Spinal cord (tissue), 10 donors: ENCODE measurements around the gene SIAH2. TPM values are rescaled to one million over a fixed set of nuclear protein-coding genes. Genes with fewer than 3 reads are reported as not detected.

Source experiments
- DNase-seq, 6 donors: peaks; one replicate each; pipeline versions ENCODE4 v3.0.0 to v3.0.0-alpha.2; 2013 to 2015; ENCODE audit warnings: low spot score in 6 of 6, low read depth in 4 of 6
- H3K27ac ChIP-seq: one replicate; pipeline ENCODE4 v1.5.1; 2013; ENCODE audit warnings: low read depth, low read length, control low read depth
- H3K27me3 ChIP-seq: one replicate; pipeline ENCODE4 v1.6.1; 2013; ENCODE audit warnings: low read length; ENCODE audit not compliant: control insufficient read depth, insufficient read depth
- H3K36me3 ChIP-seq: one replicate; pipeline ENCODE4 v1.6.1; 2013; ENCODE audit warnings: low read length; ENCODE audit not compliant: control insufficient read depth, insufficient read depth
- H3K4me1 ChIP-seq: one replicate; pipeline ENCODE4 v1.6.1; 2013; ENCODE audit warnings: low read length; ENCODE audit not compliant: control insufficient read depth, insufficient read depth
- H3K4me3 ChIP-seq: one replicate; pipeline ENCODE4 v1.5.1; 2013; ENCODE audit warnings: low read depth, low read length, control low read depth
- H3K9me3 ChIP-seq: one replicate; pipeline ENCODE4 v1.6.1; 2013; ENCODE audit warnings: low read length; ENCODE audit not compliant: control insufficient read depth, insufficient read depth
- WGBS: methylation state at CpG from one replicate; pipeline ENCODE4 v1.1.5; 2013; ENCODE audit warnings: missing lambda C conversion rate; ENCODE audit not compliant: insufficient coverage; 5-methylcytosine and 5-hydroxymethylcytosine counted together
- polyA plus RNA-seq, 2 donors: library from polyadenylated mRNA; unstranded; fragments of 120-200 nt; gene quantifications; one replicate each; pipeline ENCODE4 v1.2.1, GENCODE V29; 2013; ENCODE audit not compliant: insufficient read length in 2 of 2
- total RNA-seq, 2 donors: library from RNA; depleted of rRNA in 1 of 2; stranded (reverse); fragments of 120-200 nt in 1 of 2; fragments of >200 nt in 1 of 2; gene quantifications; one replicate each; pipeline versions ENCODE4 v1.2.3 to v1.2.4, GENCODE V29; 2013 to 2014
- donor health status: healthy.

SIAH2 gene
- total and polyA plus RNA-seq, 4 donors = 22.6 to 27.2 (median 24.7) TPM

DNA sequence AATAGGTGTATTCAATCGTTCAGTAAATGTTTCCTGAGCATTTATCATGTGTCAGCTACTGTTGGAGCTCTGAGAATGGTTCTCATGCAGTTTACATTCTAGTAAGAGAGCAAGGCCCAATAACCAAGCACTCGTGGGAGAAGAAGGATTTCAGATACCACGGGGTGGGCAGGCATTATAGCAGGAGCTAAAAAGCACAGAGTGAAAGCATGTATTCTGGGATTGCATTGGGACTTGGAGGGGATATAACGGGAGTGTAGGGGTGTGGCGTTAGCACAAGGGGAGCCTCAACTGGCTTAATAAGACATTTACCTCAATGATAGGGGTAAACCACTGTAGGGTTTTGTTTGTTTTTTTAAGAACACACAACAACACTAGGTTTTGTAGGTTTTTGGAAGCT is 1.6 kb upstream of the SIAH2 start:
- Histone ChIP-seq H3K36me3 (no peaks in the 10 kb centered on the region), H3K27ac (no peak overlapping the region), H3K27me3 (no peaks in the 10 kb centered on the region), H3K4me1 (peaks cover 11% of the 10 kb centered on the region), H3K9me3 (no peaks in the 10 kb centered on the region), H3K4me3 (no peak overlapping the region)
- no peak for DNase-seq
- WGBS = 47% methylated on average over 3 of the region's 5 CpGs

DNA sequence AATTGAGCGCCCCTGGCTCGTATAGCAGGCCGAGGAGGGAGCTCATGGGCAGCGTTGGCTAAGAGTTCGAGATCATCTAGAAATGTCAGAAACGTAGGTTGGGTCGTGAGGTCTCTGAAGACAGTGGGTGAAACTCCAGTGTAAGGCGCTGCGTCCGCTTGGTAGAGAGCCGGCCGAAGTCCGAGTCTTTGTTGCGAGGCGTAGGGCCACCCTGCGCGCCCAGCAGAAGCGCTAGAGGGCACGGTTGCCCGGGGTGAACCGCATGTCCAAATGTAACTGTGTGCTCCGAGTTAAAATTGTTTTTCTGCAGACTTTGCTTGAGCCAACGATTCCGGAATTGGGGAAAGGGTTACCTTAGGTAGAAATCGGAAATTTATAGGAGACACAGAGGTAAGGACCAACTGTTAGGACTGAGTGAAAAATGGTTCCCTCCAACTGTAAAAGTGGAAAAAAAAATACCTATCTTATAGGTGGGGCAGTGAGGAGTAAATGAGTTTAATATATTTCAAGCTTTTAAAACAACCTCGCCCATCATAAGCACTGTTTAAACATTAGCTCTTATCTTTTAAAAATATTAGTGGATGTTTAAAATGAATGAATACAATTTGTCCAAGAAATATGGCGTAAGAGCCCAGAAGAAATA is 993 bp upstream of the SIAH2 start:
- peak in 3 of 6 donors; percentile 35 to 73 (median 62) for DNase-seq
- H3K36me3 ChIP-seq = no peaks in the 10 kb centered on the region
- H3K4me3 ChIP-seq = peak overlapping the region; percentile 88
- peaks cover 11% of the 10 kb centered on the region for H3K4me1 ChIP-seq
- 5% methylated on average over 23 of the region's 27 CpGs for WGBS
- H3K27me3 ChIP-seq = no peaks in the 10 kb centered on the region
- peak overlapping the region; percentile 96 for H3K27ac ChIP-seq
- H3K9me3 ChIP-seq = no peaks in the 10 kb centered on the region

DNA sequence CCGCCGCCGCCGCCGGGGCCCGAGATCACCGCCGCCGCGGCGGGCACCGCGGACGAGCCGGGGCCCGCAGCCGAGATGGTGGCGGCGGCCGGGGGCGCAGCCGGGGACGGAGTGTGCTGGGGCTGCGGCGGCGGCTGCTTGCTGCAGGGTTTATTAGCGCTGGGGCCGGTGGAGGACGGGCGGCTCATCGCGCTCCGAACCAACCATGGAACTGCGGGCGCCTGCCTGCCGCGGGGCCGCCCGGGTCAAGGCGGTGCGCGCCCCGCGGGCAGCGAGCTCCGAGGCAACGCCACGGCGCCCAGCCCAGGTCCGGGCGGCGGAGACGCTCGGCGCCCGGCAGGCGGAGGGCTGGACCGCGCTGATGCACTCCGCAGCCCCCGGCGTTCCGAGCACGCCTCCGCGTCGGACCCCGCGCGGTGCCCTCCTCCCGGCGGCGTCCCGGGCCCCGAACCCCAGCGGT is 277 bp downstream of the SIAH2 start:
- Histone ChIP-seq H3K4me3 (peak overlapping the region; percentile 86), H3K4me1 (peaks cover 11% of the 10 kb centered on the region), H3K27me3 (no peaks in the 10 kb centered on the region), H3K9me3 (no peaks in the 10 kb centered on the region), H3K36me3 (no peaks in the 10 kb centered on the region), H3K27ac (peak overlapping the region; percentile 86)
- under 1% methylated on average over 76 of the region's 76 CpGs for WGBS
- peak in 1 of 6 donors; percentile 2 for DNase-seq

DNA sequence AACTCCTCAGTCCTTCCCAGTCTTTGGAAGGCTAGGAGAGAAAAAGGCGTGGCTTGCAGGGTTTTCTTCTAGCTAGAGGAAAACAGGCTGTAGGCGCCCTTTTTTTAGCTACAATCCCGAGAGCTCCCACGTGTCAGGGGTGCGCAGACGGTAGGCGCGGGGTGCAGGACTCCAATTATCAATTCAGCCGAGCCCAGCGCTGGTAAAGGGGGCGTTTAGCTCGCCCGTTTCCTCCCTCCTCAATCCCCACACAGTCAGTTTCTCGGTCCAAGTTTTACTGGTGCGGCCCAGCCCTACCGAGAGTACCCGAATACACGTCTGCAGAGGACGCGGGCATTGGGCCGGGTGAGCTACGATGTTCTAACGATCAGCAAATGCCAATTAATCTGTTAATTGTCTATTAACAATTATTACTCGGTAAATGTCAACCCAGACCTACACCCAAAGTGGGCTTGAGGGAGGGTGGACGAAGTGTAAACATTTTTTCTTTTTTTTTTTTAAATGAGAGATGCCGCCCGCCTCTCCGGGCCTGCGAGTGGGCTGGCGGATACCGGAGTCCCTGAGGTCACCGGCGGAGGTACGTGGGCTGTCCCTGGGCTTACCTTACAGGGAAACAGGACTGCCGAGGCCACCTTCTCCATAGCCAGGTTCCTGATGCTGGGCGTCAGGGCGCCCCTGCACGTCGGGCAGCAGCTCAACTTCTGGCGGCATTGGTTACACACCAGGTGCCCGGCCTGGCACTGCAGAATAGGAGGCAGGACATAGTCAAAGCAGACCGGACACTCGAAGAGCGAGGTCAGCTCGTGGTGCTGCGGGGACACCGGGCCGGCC is 923 bp downstream of the SIAH2 start:
- Histone ChIP-seq H3K4me1 (peaks cover 11% of the 10 kb centered on the region), H3K36me3 (no peaks in the 10 kb centered on the region), H3K9me3 (no peaks in the 10 kb centered on the region), H3K27ac (peak overlapping the region; percentile 86), H3K4me3 (peak overlapping the region; percentile 86), H3K27me3 (no peaks in the 10 kb centered on the region)
- DNase-seq = peak in 5 of 6 donors; percentile 17 to 82 (median 41)
- WGBS = under 1% methylated on average over 40 of the region's 48 CpGs

DNA sequence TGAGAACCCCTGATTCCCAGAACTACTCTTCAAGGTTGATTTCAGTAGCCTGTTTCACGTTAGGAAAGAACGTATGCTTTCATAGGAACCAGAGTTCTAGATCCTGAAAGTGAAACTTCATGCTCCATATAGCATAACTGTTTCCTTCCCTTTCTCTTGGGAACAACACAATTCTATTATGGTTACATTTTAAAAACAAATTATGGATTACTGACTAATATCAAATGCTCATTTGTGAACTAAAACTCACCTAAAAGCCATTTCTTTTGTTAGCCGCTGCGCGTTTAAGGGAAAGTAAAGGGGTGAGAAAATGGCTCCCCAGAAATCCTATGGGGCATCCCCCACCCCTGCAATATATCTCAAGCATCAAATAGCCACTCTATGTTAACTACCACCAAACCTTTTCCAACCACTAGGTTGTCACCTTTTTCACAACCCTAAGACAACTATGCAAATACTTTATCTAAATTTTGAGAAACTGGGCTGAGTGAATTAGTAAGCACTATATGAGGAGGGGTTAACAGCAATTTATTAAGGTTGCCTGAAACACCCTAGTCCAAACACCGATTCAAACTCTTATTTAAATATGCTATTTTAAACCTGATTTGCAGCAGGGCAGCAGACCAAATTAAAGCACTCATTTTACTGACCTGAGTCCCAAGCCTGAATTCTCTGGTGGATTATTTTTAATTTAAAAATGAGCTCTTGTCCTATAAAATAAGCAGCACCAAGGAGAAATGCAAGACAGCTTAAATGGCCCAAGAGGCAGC is 2.4 kb downstream of the SIAH2 start:
- WGBS = no CpG with 5 or more reads among the region's 6 CpGs

DNA sequence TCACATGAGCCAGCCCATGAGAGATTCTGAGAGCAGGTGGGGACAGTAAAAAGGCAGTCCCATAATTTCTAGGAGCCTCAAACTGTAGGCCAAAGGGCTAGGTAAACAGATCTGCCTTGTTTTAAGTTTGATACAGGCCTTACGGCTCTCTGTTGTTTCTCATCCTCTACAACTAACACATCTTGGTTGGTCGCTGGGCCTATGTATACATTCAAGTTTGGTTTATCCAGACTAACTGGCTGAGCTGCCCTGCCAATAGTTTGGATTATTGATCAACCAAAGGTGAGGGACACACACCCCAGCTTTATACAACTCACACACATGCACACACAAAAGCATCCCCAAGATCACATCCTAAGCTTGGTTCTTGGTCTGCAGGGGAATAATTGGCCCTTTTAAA is 3.0 kb downstream of the SIAH2 start:
- H3K27ac ChIP-seq = no peak overlapping the region
- H3K36me3 ChIP-seq = no peaks in the 10 kb centered on the region
- DNase-seq = no peak
- no peak overlapping the region for H3K4me3 ChIP-seq
- peaks cover 11% of the 10 kb centered on the region for H3K4me1 ChIP-seq
- no peaks in the 10 kb centered on the region for H3K27me3 ChIP-seq
- H3K9me3 ChIP-seq = no peaks in the 10 kb centered on the region
- 94% methylated on average over 2 of the region's 2 CpGs for WGBS

More for the DNA sequence above, 2.4 kb downstream of the SIAH2 start:
- H3K4me3 ChIP-seq = no peak overlapping the region
- DNase-seq = no peak
- H3K36me3 ChIP-seq = no peaks in the 10 kb centered on the region
- no peaks in the 10 kb centered on the region for H3K9me3 ChIP-seq
- H3K4me1 ChIP-seq = peaks cover 11% of the 10 kb centered on the region
- no peak overlapping the region for H3K27ac ChIP-seq
- no peaks in the 10 kb centered on the region for H3K27me3 ChIP-seq

DNA sequence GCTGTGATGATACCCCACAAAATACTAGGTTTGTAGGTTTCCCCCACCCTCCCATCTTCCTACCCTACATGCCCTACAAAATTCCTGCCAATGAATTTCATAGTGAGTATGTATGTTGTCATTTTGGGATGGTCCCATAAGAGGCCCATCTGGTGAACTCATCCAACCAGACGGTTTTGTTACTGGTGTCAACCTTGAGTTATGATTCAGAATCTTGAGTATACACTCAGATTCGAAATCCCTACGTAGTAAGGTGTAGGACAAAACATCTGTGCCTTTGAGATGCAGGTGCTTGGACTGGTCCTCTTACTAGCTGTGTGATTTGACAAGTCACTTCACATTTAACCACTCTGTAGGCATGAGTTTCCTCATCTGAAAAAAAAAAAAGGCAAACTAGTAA is 3.6 kb downstream of the SIAH2 start:
- no peak for DNase-seq
- Histone ChIP-seq H3K9me3 (no peaks in the 10 kb centered on the region), H3K36me3 (no peaks in the 10 kb centered on the region), H3K27ac (no peak overlapping the region), H3K4me3 (no peak overlapping the region), H3K27me3 (no peaks in the 10 kb centered on the region), H3K4me1 (peaks cover 11% of the 10 kb centered on the region)
- WGBS = 100% methylated on average over 1 of the region's 3 CpGs

DNA sequence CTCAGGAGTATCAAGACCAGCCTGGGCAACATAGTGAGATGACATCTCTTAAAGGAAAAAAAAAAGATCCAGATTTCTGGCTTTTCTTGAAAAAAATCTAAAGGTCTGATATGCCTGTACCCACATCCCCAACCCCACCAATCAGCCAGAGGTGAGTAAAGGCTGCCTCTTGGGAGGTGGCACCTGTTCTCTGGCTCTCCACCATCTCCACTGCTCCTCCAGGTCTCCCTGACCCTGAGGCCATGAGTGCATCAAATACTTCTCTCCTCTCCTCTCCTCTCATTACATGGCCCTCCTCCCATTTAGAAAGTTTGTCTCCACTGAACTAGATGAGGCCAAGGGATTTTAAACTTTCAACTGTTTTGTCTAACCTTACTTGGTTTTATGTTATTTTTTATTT is 5.2 kb downstream of the SIAH2 start:
- no peaks in the 10 kb centered on the region for H3K9me3 ChIP-seq
- H3K4me1 ChIP-seq = peaks cover 7% of the 10 kb centered on the region
- H3K4me3 ChIP-seq = no peak overlapping the region
- DNase-seq = no peak
- H3K27ac ChIP-seq = no peak overlapping the region
- H3K36me3 ChIP-seq = no peaks in the 10 kb centered on the region
- no peaks in the 10 kb centered on the region for H3K27me3 ChIP-seq

DNA sequence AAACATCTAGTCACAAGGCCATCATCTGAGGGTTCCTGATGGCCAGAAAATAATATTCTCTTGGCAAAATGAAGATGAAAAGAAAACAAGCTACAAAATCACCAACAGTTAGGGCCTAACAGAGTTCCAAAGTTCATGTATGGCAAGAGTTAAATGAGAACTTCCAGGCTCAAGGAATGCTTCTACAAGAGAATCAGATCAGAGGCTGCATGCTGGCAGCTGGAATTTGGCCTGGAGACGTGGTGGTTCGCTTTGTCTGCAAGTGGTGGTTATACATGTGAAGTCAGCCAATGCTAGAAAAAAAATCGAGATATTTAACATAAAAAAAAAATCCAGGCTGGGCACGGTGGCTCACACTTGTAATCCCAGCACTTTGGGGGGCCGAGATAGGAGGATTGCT is 5.6 kb downstream of the SIAH2 start:
- peak in 1 of 6 donors; percentile 20 for DNase-seq
- peaks cover 7% of the 10 kb centered on the region for H3K4me1 ChIP-seq
- no peak overlapping the region for H3K4me3 ChIP-seq
- no peaks in the 10 kb centered on the region for H3K27me3 ChIP-seq
- 53% methylated on average over 2 of the region's 5 CpGs for WGBS
- no peaks in the 10 kb centered on the region for H3K36me3 ChIP-seq
- H3K9me3 ChIP-seq = no peaks in the 10 kb centered on the region
- no peak overlapping the region for H3K27ac ChIP-seq
